PFSK-1 (cell line): ENCODE results near the gene DCAF15.

Experiments
- FOXP2 ChIP-seq: optimal IDR thresholded peaks from 2 replicates; pipeline ENCODE3; 2011; ENCODE audit warnings: borderline replicate concordance, control low read depth, inconsistent platforms; ENCODE audit not compliant: insufficient read depth; ENCODE audit errors: extremely low read length, extremely low read depth
- POLR2AphosphoS5 ChIP-seq: IDR thresholded peaks from 2 replicates; pipeline ENCODE4 v1.6.1; 2012; ENCODE audit warnings: low read depth, mild to moderate bottlenecking, control low read depth, low read length, moderate library complexity
- REST ChIP-seq, 2 experiments: IDR thresholded peaks; 2 replicates each; pipeline versions ENCODE4 v1.6.1 to v1.8.0; 2011 to 2012; ENCODE audit warnings: low read depth in 2 of 2, low read length in 2 of 2, control low read depth in 1 of 2, inconsistent platforms in 1 of 2, mild to moderate bottlenecking in 1 of 2, moderate library complexity in 1 of 2; ENCODE audit not compliant: insufficient read depth in 1 of 2
- SIN3A ChIP-seq: IDR thresholded peaks from 2 replicates; pipeline ENCODE4 v1.6.1; 2012; ENCODE audit warnings: mild to moderate bottlenecking, low read length, moderate library complexity, borderline replicate concordance; ENCODE audit not compliant: insufficient read depth
- TAF1 ChIP-seq: IDR thresholded peaks from 2 replicates; pipeline ENCODE4 v1.6.1; 2012; ENCODE audit warnings: low read length, control low read depth, borderline replicate concordance; ENCODE audit not compliant: insufficient read depth

The DCAF15 gene

GRCh38 chr19:13937479-13938300 lies 14.6 kb upstream of the DCAF15 start:
- TF ChIP-seq TAF1 (no peak), REST (IDR thresholded peaks at IDR 0.05; ENCODE audit: insufficient read depth in 1 of 2, low read depth in 2 of 2, low read length in 2 of 2) (no peak)

- TF ChIP-seq FOXP2: no peak
- TF ChIP-seq TAF1: no peak
- no peak for TF ChIP-seq REST (IDR thresholded peaks at IDR 0.05; ENCODE audit: insufficient read depth in 1 of 2, low read depth in 2 of 2, low read length in 2 of 2)
- TF ChIP-seq POLR2AphosphoS5: no peak
- no peak for TF ChIP-seq SIN3A
Observed at GRCh38 chr19:13938301-13939064, 13.8 kb upstream of the DCAF15 start, which contains the start of gene PODNL1. Gene PODNL1, minus strand, starts transcription at chr19:13938417. Its CDS starts 236 bp downstream, at chr19:13938181.

- TF ChIP-seq TAF1 (no peak), SIN3A (no peak), REST (IDR thresholded peaks at IDR 0.05; ENCODE audit: insufficient read depth in 1 of 2, low read depth in 2 of 2, low read length in 2 of 2) (no peak), POLR2AphosphoS5 (no peak), FOXP2 (no peak)
Observed at GRCh38 chr19:13942023-13942684, 10.2 kb upstream of the DCAF15 start.

GRCh38 chr19:13946414-13946813 lies 5.9 kb upstream of the DCAF15 start:
- no peak for TF ChIP-seq REST (IDR thresholded peaks at IDR 0.05; ENCODE audit: insufficient read depth in 1 of 2, low read depth in 2 of 2, low read length in 2 of 2)
- TF ChIP-seq FOXP2: no peak
- TF ChIP-seq TAF1: no peak
